SW480 (cell line): ENCODE results near the gene ATG4C.
"Not testable (repeated sequence)": the region's sequence is repeated elsewhere in the genome, so short reads cannot be mapped to it uniquely, and the experiment has no call there.

Experiments used
- DNase-seq: peaks from one replicate; pipeline ENCODE4 v3.0.0-alpha.2; 2016; ENCODE audit warnings: low spot score

Gene ATG4C

GRCh38 chr1:62774971-62775595 lies 8.8 kb upstream of the ATG4C start:
- DNase-seq, result no peak

- no peak for DNase-seq
Observed at GRCh38 chr1:62778208-62778607, 5.7 kb upstream of the ATG4C start.

GRCh38 chr1:62781841-62782543 lies 1.9 kb upstream of the ATG4C start:
- no peak for DNase-seq

GRCh38 chr1:62782544-62783212 lies 1.3 kb upstream of the ATG4C start:
- DNase-seq, result not testable (repeated sequence)

GRCh38 chr1:62784509-62785365 lies 805 bp downstream of the ATG4C start:
- peak; percentile 36 for DNase-seq

- no peak for DNase-seq
Observed at GRCh38 chr1:62790716-62791115, 6.8 kb downstream of the ATG4C start.

- DNase-seq, result no peak
Observed at GRCh38 chr1:62794053-62794452, 10.1 kb downstream of the ATG4C start.

- DNase-seq, result no peak
Observed at GRCh38 chr1:62796221-62796620, 12.3 kb downstream of the ATG4C start.

- DNase-seq, result no peak
Observed at GRCh38 chr1:62799688-62800087, 15.8 kb downstream of the ATG4C start.

GRCh38 chr1:62800281-62800680 lies 16.3 kb downstream of the ATG4C start:
- no peak for DNase-seq

- no peak for DNase-seq
Observed at GRCh38 chr1:62800825-62801306, 16.9 kb downstream of the ATG4C start.

GRCh38 chr1:62809788-62810187 lies 25.9 kb downstream of the ATG4C start:
- DNase-seq, result no peak

GRCh38 chr1:62810420-62811274 lies 26.7 kb downstream of the ATG4C start:
- DNase-seq, result no peak

- DNase-seq, result no peak
Observed at GRCh38 chr1:62823556-62823955, 39.6 kb downstream of the ATG4C start.

- DNase-seq, result no peak
Observed at GRCh38 chr1:62826901-62827300, 43.0 kb downstream of the ATG4C start.

GRCh38 chr1:62827786-62828185 lies 43.9 kb downstream of the ATG4C start:
- not testable (repeated sequence) for DNase-seq

GRCh38 chr1:62832276-62832675 lies 48.3 kb downstream of the ATG4C start:
- no peak for DNase-seq

- no peak for DNase-seq
Observed at GRCh38 chr1:62833529-62833928, 49.6 kb downstream of the ATG4C start.

GRCh38 chr1:62834400-62834961 lies 50.5 kb downstream of the ATG4C start:
- no peak for DNase-seq

- DNase-seq, result no peak
Observed at GRCh38 chr1:62836856-62837540, 53.1 kb downstream of the ATG4C start.
